ENCODE data around the gene MRPS14.

DNA sequence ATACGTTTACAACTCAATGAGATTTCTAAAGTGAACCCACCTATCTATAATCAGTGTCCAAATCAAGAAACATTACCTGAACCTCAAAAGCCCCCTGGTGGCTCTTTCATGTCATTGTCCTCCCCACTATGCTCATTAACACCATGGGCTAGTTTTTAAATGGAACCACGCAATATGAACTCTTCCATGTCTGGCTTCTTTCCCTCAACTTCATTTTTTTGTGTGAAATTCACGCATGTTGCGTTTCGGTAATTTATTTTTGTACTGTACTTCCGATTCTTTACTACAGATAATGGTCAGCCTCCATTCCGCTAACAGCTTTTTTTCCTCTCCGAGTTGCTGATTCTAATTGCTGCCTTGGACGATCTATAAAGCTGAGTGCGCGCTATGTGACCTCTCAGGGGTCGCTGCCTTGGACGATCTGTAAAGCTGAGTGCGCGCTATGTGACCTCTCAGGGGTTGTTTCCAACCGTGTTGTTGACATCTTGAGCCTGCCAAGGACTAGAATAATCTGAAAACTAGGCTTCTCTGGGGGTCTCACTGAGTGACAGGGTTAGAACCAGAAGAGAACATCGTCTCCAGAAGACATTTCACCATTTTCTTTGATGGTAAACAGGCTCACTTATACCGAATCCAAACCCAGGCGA is 24.5 kb downstream of the MRPS14 start:
- TF ChIP-seq, protein P1, sequence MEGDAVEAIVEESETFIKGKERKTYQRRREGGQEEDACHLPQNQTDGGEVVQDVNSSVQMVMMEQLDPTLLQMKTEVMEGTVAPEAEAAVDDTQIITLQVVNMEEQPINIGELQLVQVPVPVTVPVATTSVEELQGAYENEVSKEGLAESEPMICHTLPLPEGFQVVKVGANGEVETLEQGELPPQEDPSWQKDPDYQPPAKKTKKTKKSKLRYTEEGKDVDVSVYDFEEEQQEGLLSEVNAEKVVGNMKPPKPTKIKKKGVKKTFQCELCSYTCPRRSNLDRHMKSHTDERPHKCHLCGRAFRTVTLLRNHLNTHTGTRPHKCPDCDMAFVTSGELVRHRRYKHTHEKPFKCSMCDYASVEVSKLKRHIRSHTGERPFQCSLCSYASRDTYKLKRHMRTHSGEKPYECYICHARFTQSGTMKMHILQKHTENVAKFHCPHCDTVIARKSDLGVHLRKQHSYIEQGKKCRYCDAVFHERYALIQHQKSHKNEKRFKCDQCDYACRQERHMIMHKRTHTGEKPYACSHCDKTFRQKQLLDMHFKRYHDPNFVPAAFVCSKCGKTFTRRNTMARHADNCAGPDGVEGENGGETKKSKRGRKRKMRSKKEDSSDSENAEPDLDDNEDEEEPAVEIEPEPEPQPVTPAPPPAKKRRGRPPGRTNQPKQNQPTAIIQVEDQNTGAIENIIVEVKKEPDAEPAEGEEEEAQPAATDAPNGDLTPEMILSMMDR (conservative IDR thresholded peaks at IDR 0.05; ENCODE audit: low read length) = peak; percentile 94
- no peak for TF ChIP-seq EZH2phosphoT487 (IDR thresholded peaks at IDR 0.05; ENCODE audit: borderline replicate concordance, low read depth, low read length)

Data from OCI-LY7 (cell line).